K562 (cell line): ENCODE data around the gene BCL2A1. TPM values are rescaled to one million over a fixed set of nuclear protein-coding genes. Genes with fewer than 3 reads are reported as not detected.

Experiments
- CREB3 ChIP-seq: fragments of 450-650 bp; conservative IDR thresholded peaks from 2 replicates; pipeline ENCODE4 v1.6.1; 2016; ENCODE audit warnings: missing genetic modification characterization, low read depth, mild to moderate bottlenecking, missing compliant biosample characterization, moderate library complexity
- ELF4 ChIP-seq: fragments of 450-650 bp; formaldehyde crosslinking; IDR thresholded peaks from 2 replicates; pipeline ENCODE4 v1.4.0; 2022; ENCODE audit warnings: missing genetic modification characterization
- ERF ChIP-seq: fragments of 450-650 bp; formaldehyde crosslinking; IDR thresholded peaks from 2 replicates; pipeline ENCODE4 v1.4.0; 2020; ENCODE audit warnings: mild to moderate bottlenecking, mixed read lengths
- ETS2 ChIP-seq: IDR thresholded peaks from 2 replicates; pipeline ENCODE4 v1.6.1; 2016; ENCODE audit warnings: borderline replicate concordance, missing genetic modification characterization, mild to moderate bottlenecking, moderate library complexity, missing compliant biosample characterization; ENCODE audit not compliant: poor library complexity, severe bottlenecking
- HMBOX1 ChIP-seq: sonication (generic); IDR thresholded peaks from 2 replicates; pipeline ENCODE4 v1.6.1; 2016
- JUNB ChIP-seq: fragments of 450-650 bp; formaldehyde crosslinking; conservative IDR thresholded peaks from 2 replicates; pipeline ENCODE4 v1.4.0; 2020; ENCODE audit warnings: mild to moderate bottlenecking
- NFE2 ChIP-seq: IDR thresholded peaks from 2 replicates; pipeline ENCODE4 v1.6.1; 2014; ENCODE audit warnings: antibody characterized with exemption, low read depth
- RUNX1 ChIP-seq: sonication (generic); IDR thresholded peaks from 2 replicates; pipeline ENCODE4 v1.6.1; 2016; ENCODE audit warnings: antibody characterized with exemption, low read depth
- TAF1 ChIP-seq: IDR thresholded peaks from 2 replicates; pipeline ENCODE4 v1.6.1; 2011; ENCODE audit warnings: mild to moderate bottlenecking, low read length, moderate library complexity; ENCODE audit not compliant: insufficient read depth, control insufficient read depth, severe bottlenecking; ENCODE audit errors: extremely low read depth
- ZNF212 ChIP-seq: fragments of 450-650 bp; formaldehyde crosslinking; IDR thresholded peaks from 2 replicates; pipeline ENCODE4 v1.4.0; 2020; ENCODE audit warnings: mild to moderate bottlenecking
- ZNF644 ChIP-seq: fragments of 200-800 bp; sonication (Bioruptor generic); IDR thresholded peaks from 2 replicates; pipeline ENCODE4 v1.6.1; 2016; ENCODE audit warnings: low read depth, missing genetic modification characterization, missing compliant biosample characterization
- ZNF766 ChIP-seq: fragments of 200-800 bp; sonication (Bioruptor generic); conservative IDR thresholded peaks from 2 replicates; pipeline ENCODE4 v1.6.1; 2016; ENCODE audit warnings: missing genetic modification characterization, missing compliant biosample characterization
- polyA plus RNA-seq, 8 experiments: library from polyadenylated mRNA; depleted of rRNA in 4 of 8; stranded (reverse) in 5 of 8; unstranded in 3 of 8; fragments of >200 nt; fragmentation: Nextera tagmentation in 2 of 8; fragmentation: Illumina TruSeq in 1 of 8; extraction: Ambion mirVana in 2 of 8; extraction: Trizol in 1 of 8; gene quantifications; 2 replicates each; pipeline versions ENCODE4 v1.2.1 to v1.2.3, GENCODE V29; 2011 to 2014; ENCODE audit warnings: inconsistent platforms in 1 of 8, missing spikeins in 1 of 8
- total RNA-seq, 7 experiments: library from RNA; depleted of rRNA in 6 of 7; stranded (reverse); fragments of >200 nt in 6 of 7; fragmentation: Illumina TruSeq in 2 of 7; extraction: Trizol in 2 of 7; gene quantifications; 2 replicates each; pipeline versions ENCODE4 v1.2.1 to v1.2.3, GENCODE V29; 2011 to 2021; ENCODE audit warnings: low replicate concordance in 1 of 7
- TF ChIP-seq, protein P1 (sequence below), 3 experiments: fragments of 200-800 bp in 1 of 3; fragments of 250-450 bp in 1 of 3; fragments of 450-650 bp in 1 of 3; sonication (Bioruptor Pico) in 1 of 3; sonication (Bioruptor generic) in 1 of 3; formaldehyde crosslinking in 1 of 3; IDR thresholded peaks; 2 replicates each; pipeline versions ENCODE4 v1.6.1 to v1.8.0; 2016 to 2022; ENCODE audit warnings: mild to moderate bottlenecking in 2 of 3, missing genetic modification characterization in 2 of 3, missing compliant biosample characterization in 1 of 3, moderate library complexity in 1 of 3
- TF ChIP-seq, protein P2 (sequence below): fragments of 450-650 bp; IDR thresholded peaks from 2 replicates; pipeline ENCODE4 v1.6.1; 2017; ENCODE audit warnings: antibody characterized with exemption, mild to moderate bottlenecking

BCL2A1 gene
- total and polyA plus RNA-seq, 9 of the 15 experiments (the other 6 are each of a cell fraction or from before 2014, with no cell fraction given): 0.11 to 1.2 (median 0.25) TPM; not detected in 4

DNA sequence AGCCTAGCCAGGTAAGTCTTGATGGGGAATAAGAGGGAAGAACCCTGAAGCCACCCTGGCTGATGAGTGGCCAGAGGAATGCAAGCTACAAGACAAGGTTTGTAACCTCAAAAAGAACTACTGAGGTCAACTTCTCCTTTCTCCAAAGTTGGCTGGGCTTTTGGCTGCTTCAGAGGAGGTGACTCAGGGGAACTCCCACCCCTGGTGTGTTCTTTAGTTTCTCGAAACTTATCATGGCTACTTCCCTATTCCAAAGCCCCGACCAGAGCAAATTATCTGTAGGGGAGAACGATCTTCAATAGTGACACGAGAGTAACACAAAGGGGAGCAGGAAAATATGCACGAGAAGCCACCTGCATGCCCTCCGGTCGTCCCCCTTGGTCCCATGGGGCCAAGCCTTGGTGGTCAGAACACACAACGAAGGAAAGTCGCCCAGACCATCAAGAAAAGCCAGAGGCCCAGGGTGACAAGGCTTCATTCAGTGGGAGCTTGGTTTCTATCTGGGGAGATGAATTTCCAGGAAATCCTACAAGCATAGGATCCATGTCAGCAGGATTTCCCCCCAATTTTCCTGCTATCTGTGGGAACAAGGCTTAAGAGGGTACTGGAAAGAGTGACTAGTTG is 6.5 kb upstream of the BCL2A1 start (continued):
- TF ChIP-seq, protein P1, sequence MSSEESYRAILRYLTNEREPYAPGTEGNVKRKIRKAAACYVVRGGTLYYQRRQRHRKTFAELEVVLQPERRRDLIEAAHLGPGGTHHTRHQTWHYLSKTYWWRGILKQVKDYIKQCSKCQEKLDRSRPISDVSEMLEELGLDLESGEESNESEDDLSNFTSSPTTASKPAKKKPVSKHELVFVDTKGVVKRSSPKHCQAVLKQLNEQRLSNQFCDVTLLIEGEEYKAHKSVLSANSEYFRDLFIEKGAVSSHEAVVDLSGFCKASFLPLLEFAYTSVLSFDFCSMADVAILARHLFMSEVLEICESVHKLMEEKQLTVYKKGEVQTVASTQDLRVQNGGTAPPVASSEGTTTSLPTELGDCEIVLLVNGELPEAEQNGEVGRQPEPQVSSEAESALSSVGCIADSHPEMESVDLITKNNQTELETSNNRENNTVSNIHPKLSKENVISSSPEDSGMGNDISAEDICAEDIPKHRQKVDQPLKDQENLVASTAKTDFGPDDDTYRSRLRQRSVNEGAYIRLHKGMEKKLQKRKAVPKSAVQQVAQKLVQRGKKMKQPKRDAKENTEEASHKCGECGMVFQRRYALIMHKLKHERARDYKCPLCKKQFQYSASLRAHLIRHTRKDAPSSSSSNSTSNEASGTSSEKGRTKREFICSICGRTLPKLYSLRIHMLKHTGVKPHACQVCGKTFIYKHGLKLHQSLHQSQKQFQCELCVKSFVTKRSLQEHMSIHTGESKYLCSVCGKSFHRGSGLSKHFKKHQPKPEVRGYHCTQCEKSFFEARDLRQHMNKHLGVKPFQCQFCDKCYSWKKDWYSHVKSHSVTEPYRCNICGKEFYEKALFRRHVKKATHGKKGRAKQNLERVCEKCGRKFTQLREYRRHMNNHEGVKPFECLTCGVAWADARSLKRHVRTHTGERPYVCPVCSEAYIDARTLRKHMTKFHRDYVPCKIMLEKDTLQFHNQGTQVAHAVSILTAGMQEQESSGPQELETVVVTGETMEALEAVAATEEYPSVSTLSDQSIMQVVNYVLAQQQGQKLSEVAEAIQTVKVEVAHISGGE (CRISPR knock-in tag; IDR thresholded peaks at IDR 0.05): peak in 1 of 3 experiments; percentile 46; a peak in 1 of 6 replicates
- TF ChIP-seq HMBOX1: peak; percentile 59; the same call in 1 of the 2 replicates
- no peak for TF ChIP-seq ZNF212 (CRISPR knock-in tag)
- TF ChIP-seq RUNX1: no peak
- TF ChIP-seq JUNB: no peak
- TF ChIP-seq, protein P2, sequence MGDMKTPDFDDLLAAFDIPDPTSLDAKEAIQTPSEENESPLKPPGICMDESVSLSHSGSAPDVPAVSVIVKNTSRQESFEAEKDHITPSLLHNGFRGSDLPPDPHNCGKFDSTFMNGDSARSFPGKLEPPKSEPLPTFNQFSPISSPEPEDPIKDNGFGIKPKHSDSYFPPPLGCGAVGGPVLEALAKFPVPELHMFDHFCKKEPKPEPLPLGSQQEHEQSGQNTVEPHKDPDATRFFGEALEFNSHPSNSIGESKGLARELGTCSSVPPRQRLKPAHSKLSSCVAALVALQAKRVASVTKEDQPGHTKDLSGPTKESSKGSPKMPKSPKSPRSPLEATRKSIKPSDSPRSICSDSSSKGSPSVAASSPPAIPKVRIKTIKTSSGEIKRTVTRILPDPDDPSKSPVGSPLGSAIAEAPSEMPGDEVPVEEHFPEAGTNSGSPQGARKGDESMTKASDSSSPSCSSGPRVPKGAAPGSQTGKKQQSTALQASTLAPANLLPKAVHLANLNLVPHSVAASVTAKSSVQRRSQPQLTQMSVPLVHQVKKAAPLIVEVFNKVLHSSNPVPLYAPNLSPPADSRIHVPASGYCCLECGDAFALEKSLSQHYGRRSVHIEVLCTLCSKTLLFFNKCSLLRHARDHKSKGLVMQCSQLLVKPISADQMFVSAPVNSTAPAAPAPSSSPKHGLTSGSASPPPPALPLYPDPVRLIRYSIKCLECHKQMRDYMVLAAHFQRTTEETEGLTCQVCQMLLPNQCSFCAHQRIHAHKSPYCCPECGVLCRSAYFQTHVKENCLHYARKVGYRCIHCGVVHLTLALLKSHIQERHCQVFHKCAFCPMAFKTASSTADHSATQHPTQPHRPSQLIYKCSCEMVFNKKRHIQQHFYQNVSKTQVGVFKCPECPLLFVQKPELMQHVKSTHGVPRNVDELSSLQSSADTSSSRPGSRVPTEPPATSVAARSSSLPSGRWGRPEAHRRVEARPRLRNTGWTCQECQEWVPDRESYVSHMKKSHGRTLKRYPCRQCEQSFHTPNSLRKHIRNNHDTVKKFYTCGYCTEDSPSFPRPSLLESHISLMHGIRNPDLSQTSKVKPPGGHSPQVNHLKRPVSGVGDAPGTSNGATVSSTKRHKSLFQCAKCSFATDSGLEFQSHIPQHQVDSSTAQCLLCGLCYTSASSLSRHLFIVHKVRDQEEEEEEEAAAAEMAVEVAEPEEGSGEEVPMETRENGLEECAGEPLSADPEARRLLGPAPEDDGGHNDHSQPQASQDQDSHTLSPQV: peak; percentile 48; the same call in 1 of the 2 replicates
- peak; percentile 71 for TF ChIP-seq NFE2
- TF ChIP-seq ZNF644 (tag): 0 out of 2 replicates have a peak, but pooled peaks have one; percentile 48
- TF ChIP-seq ERF: no peak
- TF ChIP-seq CREB3 (tag): peak; percentile 70; the same call in 1 of the 2 replicates
- 0 out of 2 replicates have a peak, but pooled peaks have one; percentile 51 for TF ChIP-seq ZNF766
- TF ChIP-seq ELF4: no peak
- no peak for TF ChIP-seq ETS2 (tag)
- no peak for TF ChIP-seq TAF1
